Loucy (cell line): ENCODE results near the gene RRAS2.
A peak's percentile ranks its signal among the peaks of the same experiment; 100 is the strongest.

Experiments
- H2AFZ ChIP-seq: fragments of 200-600 bp; sonication (generic); 2 replicates; pipeline ENCODE4 v1.6.0; 2016; ENCODE audit warnings: antibody characterized with exemption, mild to moderate bottlenecking, low read length, moderate library complexity
- H3F3A ChIP-seq: fragments of 200-600 bp; 2 replicates; pipeline ENCODE4 v1.6.0; 2016; ENCODE audit warnings: antibody characterized with exemption, low read depth, mild to moderate bottlenecking
- H3K27me3 ChIP-seq: fragments of 200-600 bp; sonication (generic); 2 replicates; pipeline ENCODE4 v1.6.1; 2014; ENCODE audit warnings: low read length, mild to moderate bottlenecking; ENCODE audit not compliant: insufficient read depth, poor library complexity, severe bottlenecking
- H3K36me3 ChIP-seq: fragments of 200-600 bp; sonication (generic); 2 replicates; pipeline ENCODE4 v1.6.1; 2016; ENCODE audit warnings: low read length; ENCODE audit not compliant: insufficient read depth
- H3K4me1 ChIP-seq: fragments of 200-600 bp; sonication (generic); 2 replicates; pipeline ENCODE4 v1.5.1; 2014; ENCODE audit warnings: low read length, mild to moderate bottlenecking; ENCODE audit not compliant: insufficient read depth, poor library complexity, severe bottlenecking
- H3K4me2 ChIP-seq: fragments of 200-600 bp; sonication (generic); 2 replicates; pipeline ENCODE4 v1.6.0; 2014; ENCODE audit warnings: antibody characterized with exemption, low read length, low read depth, mild to moderate bottlenecking; ENCODE audit not compliant: poor library complexity, severe bottlenecking
- H3K4me3 ChIP-seq: fragments of 200-600 bp; sonication (generic); 2 replicates; pipeline ENCODE4 v1.5.1; 2014; ENCODE audit warnings: low read length, mild to moderate bottlenecking, mixed read lengths; ENCODE audit not compliant: poor library complexity, severe bottlenecking
- H3K79me2 ChIP-seq: fragments of 200-600 bp; sonication (generic); 2 replicates; pipeline ENCODE4 v1.6.1; 2014; ENCODE audit warnings: low read length; ENCODE audit not compliant: insufficient read depth
- H3K9ac ChIP-seq: fragments of 200-600 bp; sonication (generic); 2 replicates; pipeline ENCODE4 v1.6.0; 2014; ENCODE audit warnings: mild to moderate bottlenecking, low read depth, low read length, moderate library complexity; ENCODE audit not compliant: poor library complexity, severe bottlenecking
- H3K9me2 ChIP-seq: fragments of 200-600 bp; sonication (generic); replicated peaks from 2 replicates; pipeline ENCODE4 v1.6.1; 2016; ENCODE audit warnings: low read depth, low read length, mixed read lengths
- H3K9me3 ChIP-seq: fragments of 200-600 bp; sonication (generic); 2 replicates; pipeline ENCODE4 v1.6.1; 2014; ENCODE audit warnings: mild to moderate bottlenecking, antibody characterized with exemption, low read length, low read depth; ENCODE audit not compliant: insufficient read depth
- H4K20me1 ChIP-seq: fragments of 200-600 bp; sonication (generic); 2 replicates; pipeline ENCODE4 v1.6.0; 2014; ENCODE audit warnings: antibody characterized with exemption, low read length, mild to moderate bottlenecking; ENCODE audit not compliant: insufficient read depth, poor library complexity, severe bottlenecking
- CTCF ChIP-seq: fragments of 200-600 bp; sonication (generic); conservative IDR thresholded peaks from 2 replicates; pipeline ENCODE4 v1.5.1; 2014; ENCODE audit warnings: mild to moderate bottlenecking, antibody characterized with exemption, low read length
- EZH2phosphoT487 ChIP-seq: fragments of 200-600 bp; IDR thresholded peaks from 2 replicates; pipeline ENCODE4 v1.6.1; 2018; ENCODE audit warnings: antibody characterized with exemption, mild to moderate bottlenecking, moderate library complexity, borderline replicate concordance

RRAS2 gene

GRCh38 chr11:14305649-14306048 lies 53.3 kb downstream of the RRAS2 start:
- TF ChIP-seq CTCF = no peak
- no peak for TF ChIP-seq EZH2phosphoT487
- Histone ChIP-seq H3K9ac (no peak overlapping the region), H3K36me3 (no peaks in the 10 kb centered on the region), H3K4me1 (no peaks in the 10 kb centered on the region), H3K27me3 (no peaks in the 10 kb centered on the region), H3K4me2 (no peak overlapping the region), H4K20me1 (no peaks in the 10 kb centered on the region), H3K9me2 (no peaks in the 10 kb centered on the region), H3K4me3 (no peak overlapping the region), H3F3A (no peaks in the 10 kb centered on the region), H3K9me3 (no peaks in the 10 kb centered on the region), H2AFZ (no peak overlapping the region), H3K79me2 (no peaks in the 10 kb centered on the region)

- Histone ChIP-seq H3K36me3 (no peaks in the 10 kb centered on the region), H3K4me3 (no peak overlapping the region), H3K9me3 (no peaks in the 10 kb centered on the region), H3K9ac (no peak overlapping the region), H3K79me2 (no peaks in the 10 kb centered on the region), H3K4me2 (no peak overlapping the region), H3K27me3 (no peaks in the 10 kb centered on the region), H4K20me1 (no peaks in the 10 kb centered on the region), H3K9me2 (no peaks in the 10 kb centered on the region), H2AFZ (no peak overlapping the region), H3F3A (no peaks in the 10 kb centered on the region), H3K4me1 (no peaks in the 10 kb centered on the region)
- TF ChIP-seq EZH2phosphoT487 (no peak), CTCF (no peak)
Measured at GRCh38 chr11:14304601-14305000, 54.4 kb downstream of the RRAS2 start.

GRCh38 chr11:14300661-14301304 lies 58.2 kb downstream of the RRAS2 start:
- Histone ChIP-seq H3K36me3 (no peaks in the 10 kb centered on the region), H2AFZ (no peak overlapping the region), H3F3A (no peaks in the 10 kb centered on the region), H3K27me3 (no peaks in the 10 kb centered on the region), H3K4me1 (no peaks in the 10 kb centered on the region), H3K9me3 (no peaks in the 10 kb centered on the region), H3K4me3 (no peak overlapping the region), H4K20me1 (no peaks in the 10 kb centered on the region), H3K9ac (no peak overlapping the region), H3K9me2 (no peaks in the 10 kb centered on the region), H3K79me2 (no peaks in the 10 kb centered on the region), H3K4me2 (no peak overlapping the region)
- peak; percentile 95 for TF ChIP-seq CTCF
- no peak for TF ChIP-seq EZH2phosphoT487
